GM18907 (cell line): Measurements from ENCODE around the gene KLF2.
A peak's percentile ranks its signal among the peaks of the same experiment; 100 is the strongest.

Experiments used
- ATAC-seq: cut with Tn5 transposase; IDR thresholded peaks from one replicate; pipeline ENCODE4 v1.9.1; 2021; ENCODE audit warnings: mild to moderate bottlenecking, moderate library complexity; ENCODE audit not compliant: unreplicated experiment

KLF2 gene

GRCh38 chr19:16306728-16307402 lies 17.8 kb upstream of the KLF2 start:
- ATAC-seq = no peak

- ATAC-seq = no peak
Measured at GRCh38 chr19:16308081-16308480, 16.5 kb upstream of the KLF2 start.

- ATAC-seq = no peak
Measured at GRCh38 chr19:16309643-16310042, 15.0 kb upstream of the KLF2 start.

- ATAC-seq = no peak
Measured at GRCh38 chr19:16315825-16316505, 8.7 kb upstream of the KLF2 start.

- no peak for ATAC-seq
Measured at GRCh38 chr19:16316506-16316882, 8.1 kb upstream of the KLF2 start.

GRCh38 chr19:16319481-16319880 lies 5.1 kb upstream of the KLF2 start:
- ATAC-seq = no peak

GRCh38 chr19:16320987-16321386 lies 3.6 kb upstream of the KLF2 start:
- no peak for ATAC-seq

- peak; percentile 9 for ATAC-seq
Measured at GRCh38 chr19:16325161-16325527, 518 bp downstream of the KLF2 start.

- no peak for ATAC-seq
Measured at GRCh38 chr19:16325641-16326400, 1.2 kb downstream of the KLF2 start.

GRCh38 chr19:16326401-16327168 lies 2.0 kb downstream of the KLF2 start:
- ATAC-seq = no peak

GRCh38 chr19:16327169-16327475 lies 2.5 kb downstream of the KLF2 start:
- ATAC-seq = no peak

- no peak for ATAC-seq
Measured at GRCh38 chr19:16327501-16327900, 2.9 kb downstream of the KLF2 start.

GRCh38 chr19:16327911-16328823 lies 3.5 kb downstream of the KLF2 start:
- ATAC-seq = no peak

GRCh38 chr19:16328824-16329482 lies 4.3 kb downstream of the KLF2 start:
- no peak for ATAC-seq

- ATAC-seq = peak; percentile 47
Measured at GRCh38 chr19:16330368-16330801, 5.8 kb downstream of the KLF2 start.

GRCh38 chr19:16330806-16331690 lies 6.4 kb downstream of the KLF2 start:
- ATAC-seq = no peak

- no peak for ATAC-seq
Measured at GRCh38 chr19:16333001-16333586, 8.5 kb downstream of the KLF2 start.

- ATAC-seq = no peak
Measured at GRCh38 chr19:16334411-16334810, 9.8 kb downstream of the KLF2 start.
